Choroid plexus epithelial cell (primary cell): ENCODE results near the gene ENTPD7.
A peak's percentile ranks its signal among the peaks of the same experiment; 100 is the strongest.

Experiments
- DNase-seq: peaks from one replicate; pipeline ENCODE4 v3.0.0-alpha.2; 2010; ENCODE audit warnings: low read depth
- H3K4me3 ChIP-seq: 2 replicates; pipeline ENCODE4 v1.5.1; 2011; ENCODE audit warnings: low read depth, mild to moderate bottlenecking, control low read depth, low read length, moderate library complexity
- TF ChIP-seq, protein P1 (sequence below): conservative IDR thresholded peaks from 2 replicates; pipeline ENCODE4 v1.5.1; 2011; ENCODE audit warnings: low read depth, mild to moderate bottlenecking, control low read depth, inconsistent platforms, low read length, moderate library complexity

Gene ENTPD7

DNA sequence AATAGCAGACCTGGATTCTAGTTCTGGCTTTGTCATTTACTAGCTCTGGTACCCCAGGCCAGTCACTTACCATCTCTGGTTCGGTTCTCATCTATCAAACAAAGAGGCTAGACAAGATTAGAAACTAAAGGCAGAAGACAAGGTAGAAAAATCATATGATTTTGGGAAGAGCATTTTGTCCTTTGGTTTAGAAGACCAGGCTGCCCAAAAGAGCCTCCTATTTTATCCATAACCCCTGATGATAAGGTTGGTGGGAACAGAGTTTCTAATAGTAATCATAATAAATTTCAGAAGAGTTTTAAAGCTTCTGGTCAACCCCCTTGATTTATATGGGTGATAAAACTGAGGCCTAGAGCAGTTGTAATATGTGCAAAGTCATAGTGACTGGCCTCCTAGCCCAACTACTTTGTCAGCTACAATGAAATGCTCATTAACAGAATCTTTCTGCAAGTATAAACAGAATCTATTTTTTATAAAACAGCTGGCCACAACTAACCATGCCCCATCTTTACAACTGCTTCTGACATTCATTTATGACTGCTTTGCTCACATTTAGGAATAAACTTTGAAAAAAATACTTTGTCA, 49.2 kb downstream of the ENTPD7 start:
- no peak for DNase-seq
- no peak overlapping the region for H3K4me3 ChIP-seq
- TF ChIP-seq, protein P1, sequence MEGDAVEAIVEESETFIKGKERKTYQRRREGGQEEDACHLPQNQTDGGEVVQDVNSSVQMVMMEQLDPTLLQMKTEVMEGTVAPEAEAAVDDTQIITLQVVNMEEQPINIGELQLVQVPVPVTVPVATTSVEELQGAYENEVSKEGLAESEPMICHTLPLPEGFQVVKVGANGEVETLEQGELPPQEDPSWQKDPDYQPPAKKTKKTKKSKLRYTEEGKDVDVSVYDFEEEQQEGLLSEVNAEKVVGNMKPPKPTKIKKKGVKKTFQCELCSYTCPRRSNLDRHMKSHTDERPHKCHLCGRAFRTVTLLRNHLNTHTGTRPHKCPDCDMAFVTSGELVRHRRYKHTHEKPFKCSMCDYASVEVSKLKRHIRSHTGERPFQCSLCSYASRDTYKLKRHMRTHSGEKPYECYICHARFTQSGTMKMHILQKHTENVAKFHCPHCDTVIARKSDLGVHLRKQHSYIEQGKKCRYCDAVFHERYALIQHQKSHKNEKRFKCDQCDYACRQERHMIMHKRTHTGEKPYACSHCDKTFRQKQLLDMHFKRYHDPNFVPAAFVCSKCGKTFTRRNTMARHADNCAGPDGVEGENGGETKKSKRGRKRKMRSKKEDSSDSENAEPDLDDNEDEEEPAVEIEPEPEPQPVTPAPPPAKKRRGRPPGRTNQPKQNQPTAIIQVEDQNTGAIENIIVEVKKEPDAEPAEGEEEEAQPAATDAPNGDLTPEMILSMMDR, result no peak

DNA sequence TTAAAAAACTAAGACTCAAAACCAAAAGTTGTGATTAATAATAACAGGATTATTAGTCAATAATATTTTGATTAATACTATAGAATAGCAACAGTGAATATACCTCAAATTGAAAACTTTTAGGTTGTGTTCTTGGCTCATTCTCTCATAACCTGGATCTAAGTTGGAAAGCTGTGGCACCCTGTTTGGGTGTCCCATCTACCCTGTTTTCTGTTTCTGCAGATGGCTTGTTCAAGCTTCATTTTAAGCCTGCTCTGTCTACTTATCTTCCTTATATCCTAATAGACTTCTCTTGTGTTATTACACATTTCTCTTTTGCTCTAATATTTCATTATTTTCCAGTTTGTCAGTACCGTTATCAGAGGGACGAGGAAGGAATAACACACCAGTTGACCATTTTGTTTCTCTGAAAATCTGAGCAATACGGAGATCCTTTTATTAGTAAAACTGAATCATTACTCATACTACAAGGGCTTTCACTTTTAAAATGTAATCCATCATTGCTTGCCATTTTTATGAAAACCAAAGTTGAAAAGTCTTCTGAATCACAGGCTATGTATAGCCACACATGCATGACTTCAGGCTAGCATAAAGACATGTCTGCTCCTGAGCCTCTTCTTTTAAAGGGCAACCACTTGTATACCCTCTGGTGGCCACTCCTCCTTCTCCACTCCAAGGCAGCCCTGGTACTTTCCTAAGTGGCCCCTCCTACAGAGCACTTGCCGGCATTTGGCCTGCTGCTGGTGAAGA, 50.3 kb downstream of the ENTPD7 start:
- H3K4me3 ChIP-seq, result no peak overlapping the region
- TF ChIP-seq, protein P1, result no peak
- DNase-seq, result peak; percentile 44

DNA sequence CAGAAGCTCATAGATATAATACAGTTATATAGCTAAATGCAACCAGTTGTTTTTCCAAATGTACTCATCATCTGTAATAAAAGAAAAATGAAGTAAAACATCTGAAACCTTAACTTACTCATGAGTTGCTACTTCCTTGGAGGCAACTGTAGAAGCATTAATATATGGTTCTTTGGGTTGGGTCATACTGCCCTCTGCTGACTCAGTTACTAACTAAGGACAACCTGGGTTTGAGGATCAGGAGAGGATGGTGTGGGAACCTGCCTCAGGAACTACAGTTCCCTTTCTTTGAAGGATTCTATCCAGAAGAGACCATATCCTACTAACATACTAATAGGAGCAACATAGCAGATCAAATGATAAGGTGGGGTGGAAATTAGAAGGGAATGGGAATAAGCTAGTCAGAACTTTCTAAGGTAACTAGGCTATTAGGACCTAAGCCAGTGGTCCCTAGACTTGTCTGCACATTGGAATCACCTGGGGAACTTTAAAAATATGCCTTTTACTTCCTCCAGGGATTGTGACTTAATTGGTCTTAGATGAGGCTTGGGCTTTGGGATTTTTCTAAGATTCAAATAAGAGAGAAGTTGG, 51.9 kb downstream of the ENTPD7 start:
- H3K4me3 ChIP-seq, result no peak overlapping the region
- TF ChIP-seq, protein P1, result peak; percentile 72
- peak; percentile 81 for DNase-seq

DNA sequence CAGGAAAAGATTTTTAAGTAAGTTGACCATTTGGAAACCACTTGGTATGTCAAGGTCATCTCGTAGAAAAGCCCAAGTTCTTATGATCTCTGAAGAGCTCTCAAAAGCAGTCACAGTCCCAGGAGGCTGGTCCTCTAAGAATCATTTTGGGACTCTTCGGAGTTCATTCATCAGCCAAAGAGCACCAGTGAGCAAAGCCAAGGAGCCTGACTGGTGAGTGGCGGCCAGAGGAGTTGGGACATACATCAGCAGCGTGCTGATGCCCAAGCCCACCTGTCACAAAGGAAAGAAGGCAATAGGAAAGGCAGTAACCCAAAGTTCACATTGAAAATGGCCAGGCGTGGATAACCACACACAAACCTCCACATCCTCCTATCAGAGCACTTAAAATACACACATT, 55.1 kb downstream of the ENTPD7 start:
- no peak overlapping the region for H3K4me3 ChIP-seq
- TF ChIP-seq, protein P1, result no peak
- DNase-seq, result no peak

DNA sequence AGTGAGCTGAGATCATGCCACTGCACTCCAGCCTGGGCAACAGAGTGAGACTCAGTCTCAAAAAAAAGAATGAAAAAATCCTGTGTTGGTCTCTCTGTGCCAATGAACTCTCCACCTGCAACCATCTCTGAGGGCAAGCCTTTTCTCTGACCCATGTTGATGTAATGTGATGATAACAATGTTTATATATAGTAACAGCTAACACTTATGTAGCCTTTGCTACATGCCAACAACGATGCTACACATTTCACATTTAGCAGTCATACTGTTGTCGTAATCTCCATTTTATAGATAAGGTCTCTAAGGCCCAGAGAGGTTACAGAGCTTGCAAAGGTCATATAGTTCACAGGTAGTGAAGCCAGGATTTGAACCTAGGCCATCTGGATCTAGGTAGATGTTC, 61.1 kb downstream of the ENTPD7 start:
- TF ChIP-seq, protein P1, result no peak
- no peak for DNase-seq
- H3K4me3 ChIP-seq, result no peak overlapping the region

DNA sequence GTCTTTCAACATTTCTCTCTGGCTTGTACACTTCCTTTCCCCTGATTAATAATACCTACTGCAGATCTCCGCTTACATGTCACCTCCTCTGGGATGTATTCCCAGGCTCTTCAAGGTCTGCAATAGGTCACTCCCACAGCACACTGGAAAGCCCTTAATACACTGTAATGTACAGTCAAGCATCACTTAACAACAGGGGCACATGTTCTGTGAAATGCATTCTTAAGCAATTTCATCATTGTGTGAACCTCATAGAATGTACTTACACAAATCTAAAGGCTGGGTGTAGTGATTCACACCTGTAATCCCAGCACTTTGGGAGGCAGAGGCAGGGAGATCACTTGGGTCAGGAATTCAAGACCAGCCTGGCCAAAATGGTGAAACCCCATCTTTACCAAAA, 70.7 kb downstream of the ENTPD7 start:
- peak; percentile 80 for DNase-seq
- no peak overlapping the region for H3K4me3 ChIP-seq
- TF ChIP-seq, protein P1, result no peak
